A673 (cell line): ENCODE measurements around the gene ACKR3. TPM values are rescaled to one million over a fixed set of nuclear protein-coding genes. Genes with fewer than 3 reads are reported as not detected.

Source experiments
- BruUV-seq: library from RNA; stranded (reverse); fragments of 400-500 nt; replicated peaks from 2 replicates; lab custom pipeline; 2021; lab: Mats Ljungman, UMichigan
- CTCF ChIA-PET: fragments of 300-600 bp; sonication (Branson Sonifier 250); formaldehyde crosslinking; loops from one replicate; lab custom pipeline; 2022; ENCODE audit warnings: antibody characterized with exemption; lab: Charles Lee
- POLR2A ChIA-PET: fragments of 300-600 bp; sonication (Branson Sonifier 250); formaldehyde crosslinking; loops from one replicate; lab custom pipeline; 2022; ENCODE audit warnings: antibody characterized with exemption; ENCODE audit not compliant: low non-redundant PET; lab: Charles Lee
- DNase-seq: peaks from one replicate; pipeline ENCODE4 v3.0.0-alpha.2; 2015; ENCODE audit warnings: low spot score
- H3K27ac ChIP-seq: fragments of 200-600 bp; sonication (generic); 2 replicates; pipeline ENCODE4 v1.5.1; 2016; ENCODE audit warnings: mixed run types, low read depth, mild to moderate bottlenecking, mixed read lengths, antibody characterized with exemption, low read length; ENCODE audit not compliant: poor library complexity, severe bottlenecking
- H3K27me3 ChIP-seq: fragments of 200-600 bp; sonication (generic); replicated peaks from 2 replicates; pipeline ENCODE4 v1.6.1; 2017; ENCODE audit warnings: mixed run types, low read depth, mild to moderate bottlenecking, mixed read lengths, antibody characterized with exemption, low read length; ENCODE audit not compliant: insufficient read depth, poor library complexity
- H3K36me3 ChIP-seq: fragments of 200-600 bp; sonication (generic); 2 replicates; pipeline ENCODE4 v1.6.1; 2016; ENCODE audit warnings: mixed run types, mild to moderate bottlenecking, mixed read lengths, antibody characterized with exemption, low read length; ENCODE audit not compliant: insufficient read depth, poor library complexity, severe bottlenecking
- H3K4me1 ChIP-seq: fragments of 200-600 bp; sonication (generic); 2 replicates; pipeline ENCODE4 v1.6.1; 2017; ENCODE audit warnings: mixed run types, mild to moderate bottlenecking, mixed read lengths, antibody characterized with exemption, low read length; ENCODE audit not compliant: insufficient read depth, poor library complexity, severe bottlenecking
- H3K4me3 ChIP-seq: fragments of 200-600 bp; sonication (generic); 2 replicates; pipeline ENCODE4 v1.5.1; 2016; ENCODE audit warnings: low read depth, mixed run types, mild to moderate bottlenecking, mixed read lengths, low read length; ENCODE audit not compliant: poor library complexity, severe bottlenecking
- H3K9me3 ChIP-seq: fragments of 200-600 bp; sonication (generic); 2 replicates; pipeline ENCODE4 v1.6.1; 2016; ENCODE audit warnings: mixed run types, low read depth, mild to moderate bottlenecking, mixed read lengths, antibody characterized with exemption, low read length; ENCODE audit not compliant: poor library complexity, severe bottlenecking
- CTCF ChIP-seq: fragments of 300-800, 200-600 bp; sonication (generic); conservative IDR thresholded peaks from 2 replicates; pipeline ENCODE4 v1.5.1; 2017; ENCODE audit warnings: low read depth, mild to moderate bottlenecking, antibody characterized with exemption, low read length, moderate library complexity, mixed read lengths
- EZH2 ChIP-seq: fragments of 200-600 bp; sonication (generic); IDR thresholded peaks from 2 replicates; pipeline ENCODE4 v1.6.1; 2017; ENCODE audit warnings: borderline replicate concordance, low read depth, mild to moderate bottlenecking, mixed read lengths, antibody characterized with exemption, low read length; ENCODE audit not compliant: poor library complexity, severe bottlenecking
- intact Hi-C: fragments of 100-400 bp; cut with micrococcal nuclease; formaldehyde crosslinking; loops from one replicate; pipeline ENCODE4 v1.10.0; 2022; ENCODE audit not compliant: unreplicated experiment
- total RNA-seq: library from RNA; stranded (reverse); gene quantifications from 2 replicates; pipeline ENCODE4 v1.2.3, GENCODE V29; 2021

ACKR3 gene
- total RNA-seq, 1 experiment from 2014 or later, result 0.52 TPM

- Histone ChIP-seq H3K4me1 (peaks cover 31% of the 10 kb centered on the region), H3K4me3 (no peak overlapping the region), H3K27ac (no peak overlapping the region), H3K36me3 (no peaks in the 10 kb centered on the region), H3K27me3 (peaks cover 49% of the 10 kb centered on the region), H3K9me3 (no peaks in the 10 kb centered on the region)
- no peak for TF ChIP-seq EZH2
- no peak for TF ChIP-seq CTCF
- no peak for DNase-seq
- BruUV-seq, result no TSS peak
- ChIA-PET POLR2A (no interaction called here), CTCF (no interaction called here)
- intact Hi-C loops, result no loop called here
These were observed 1.5 kb downstream of the ACKR3 start for GRCh38 chr2:236571145-236571544.

- H3K4me3 ChIP-seq, result no peak overlapping the region
- ChIA-PET CTCF (no interaction called here), POLR2A (no interaction called here)
- BruUV-seq, result no TSS peak
- no peaks in the 10 kb centered on the region for H3K9me3 ChIP-seq
- no peak overlapping the region for H3K27ac ChIP-seq
- no peak for DNase-seq
- intact Hi-C loops, result no loop called here
- H3K27me3 ChIP-seq, result peaks cover 36% of the 10 kb centered on the region
- peaks cover 30% of the 10 kb centered on the region for H3K4me1 ChIP-seq
- TF ChIP-seq CTCF (no peak), EZH2 (no peak)
- H3K36me3 ChIP-seq, result no peaks in the 10 kb centered on the region
These were observed 2.9 kb downstream of the ACKR3 start for GRCh38 chr2:236572482-236572881.

- Histone ChIP-seq H3K27me3 (peaks cover 28% of the 10 kb centered on the region), H3K9me3 (no peaks in the 10 kb centered on the region), H3K4me3 (no peak overlapping the region), H3K36me3 (no peaks in the 10 kb centered on the region), H3K4me1 (peaks cover 30% of the 10 kb centered on the region), H3K27ac (no peak overlapping the region)
- no peak for TF ChIP-seq CTCF
- no peak for TF ChIP-seq EZH2
- intact Hi-C loops, result no loop called here
- DNase-seq, result no peak
- no TSS peak for BruUV-seq
- POLR2A ChIA-PET, result no interaction called here
- CTCF ChIA-PET, result no interaction called here
These were observed 3.7 kb downstream of the ACKR3 start for GRCh38 chr2:236573066-236573929.
